Cortex of kidney (tissue), 1 donor: ENCODE results near the gene ADGRD2.

Experiments used
- DNase-seq: peaks from one replicate; lab custom pipeline; 2025; lab: John Stamatoyannopoulos, UW

The ADGRD2 gene

DNA sequence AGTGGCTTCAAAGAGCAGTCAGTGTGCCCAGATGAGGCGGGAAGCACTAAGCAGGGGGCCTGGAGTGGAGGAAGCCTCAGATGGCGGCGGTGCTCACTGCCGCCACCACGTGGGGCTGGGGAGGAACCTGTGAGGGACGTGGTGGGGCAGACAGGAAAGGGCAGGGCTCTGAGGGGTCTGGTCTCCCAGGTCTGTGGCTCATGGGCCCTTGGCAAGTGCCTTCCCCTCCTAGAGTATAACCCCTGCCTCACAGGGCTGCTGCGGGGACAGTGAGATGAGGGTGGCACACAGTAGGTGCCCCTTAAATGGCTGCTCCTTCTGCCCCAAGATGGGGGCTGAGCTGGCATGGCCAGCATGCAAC is 30.4 kb downstream of the ADGRD2 start:
- no peak for DNase-seq

DNA sequence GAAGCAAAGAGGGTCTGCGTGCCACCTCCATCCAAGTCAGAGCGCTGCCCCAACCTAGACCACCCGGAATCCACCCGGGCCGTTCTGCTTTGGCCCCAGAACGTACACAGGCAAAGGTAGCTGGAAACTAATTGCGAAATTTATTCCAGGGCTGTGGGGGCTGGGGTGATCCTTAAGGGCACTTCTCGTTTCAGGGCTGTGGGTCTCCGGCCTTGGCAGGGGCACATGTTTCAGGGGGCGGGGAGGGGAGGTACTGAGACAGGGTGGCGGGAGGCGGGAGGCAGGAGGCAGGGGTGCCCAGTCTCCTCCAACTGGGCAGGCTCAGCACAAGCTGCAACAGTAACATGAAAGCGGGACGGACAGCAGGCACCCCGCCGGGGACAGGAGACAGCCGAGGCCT is 30.9 kb downstream of the ADGRD2 start:
- no peak for DNase-seq

DNA sequence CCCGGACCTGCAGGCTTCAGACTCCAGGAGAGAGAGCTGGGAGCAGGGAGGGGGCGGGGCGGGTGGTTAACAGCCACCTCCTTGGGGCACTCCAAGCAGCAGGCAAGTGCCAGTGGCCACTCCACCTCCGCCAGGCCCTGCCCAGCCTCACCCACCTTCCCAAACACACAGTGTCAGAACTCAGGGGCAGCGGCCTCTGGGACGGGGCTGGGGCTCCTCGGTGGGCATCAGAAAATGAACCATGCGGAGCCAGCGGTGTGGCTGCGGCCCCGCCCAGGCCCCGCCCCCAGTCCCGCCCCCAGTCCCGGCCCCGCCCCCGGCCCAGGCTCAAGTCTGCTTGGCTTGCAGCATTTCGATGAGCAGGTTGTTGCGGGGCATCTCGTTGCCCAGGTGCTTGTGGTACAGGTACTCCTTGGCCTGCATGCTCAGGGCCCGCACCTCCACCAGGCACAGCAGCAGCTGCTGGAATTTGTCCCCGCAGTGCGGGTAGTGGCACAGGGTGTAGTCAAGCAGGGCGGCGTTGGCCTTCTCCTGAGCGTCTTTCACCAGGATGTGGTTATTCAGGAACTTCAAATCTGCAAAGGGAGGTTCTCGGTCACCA is 32.3 kb downstream of the ADGRD2 start:
- no peak for DNase-seq

DNA sequence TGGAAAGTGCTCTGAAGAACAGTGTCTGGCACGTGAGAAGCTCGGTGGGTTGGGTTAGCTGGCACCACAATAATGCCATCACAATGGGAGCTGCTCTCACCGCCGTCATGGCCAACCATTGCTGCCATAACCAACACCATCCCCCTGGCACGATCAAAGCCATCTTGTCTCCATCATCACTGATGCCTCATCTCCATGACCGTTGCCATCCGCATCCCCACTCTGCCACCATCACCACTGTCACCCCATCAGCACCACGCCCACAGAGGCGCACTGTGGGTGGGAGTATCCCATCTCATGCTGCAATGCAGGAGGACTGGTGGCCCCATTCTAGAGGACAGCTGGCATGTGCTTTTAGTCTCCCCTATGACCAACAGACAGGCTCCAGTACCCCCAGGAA is 33.2 kb downstream of the ADGRD2 start:
- DNase-seq: no peak

DNA sequence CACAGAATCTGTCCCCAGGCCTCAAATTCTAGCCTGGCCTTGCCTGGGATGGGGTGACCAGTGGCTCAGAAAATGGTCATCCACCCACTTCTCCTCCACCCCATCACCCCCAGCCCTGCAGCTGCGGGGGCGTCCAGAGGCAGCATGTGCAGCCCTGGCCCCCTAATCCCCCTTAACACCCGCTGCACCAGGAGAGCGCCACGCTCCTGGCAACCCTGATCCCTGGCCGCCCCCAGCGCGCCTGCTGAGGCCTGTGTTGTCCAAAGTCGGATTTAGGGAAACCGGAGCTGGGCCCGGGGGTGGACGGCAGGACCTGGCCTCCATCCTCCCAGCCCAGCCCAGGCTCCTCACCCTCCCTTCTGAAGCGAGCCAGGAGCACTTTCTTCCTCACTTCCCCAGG is 35.0 kb downstream of the ADGRD2 start:
- no peak for DNase-seq

DNA sequence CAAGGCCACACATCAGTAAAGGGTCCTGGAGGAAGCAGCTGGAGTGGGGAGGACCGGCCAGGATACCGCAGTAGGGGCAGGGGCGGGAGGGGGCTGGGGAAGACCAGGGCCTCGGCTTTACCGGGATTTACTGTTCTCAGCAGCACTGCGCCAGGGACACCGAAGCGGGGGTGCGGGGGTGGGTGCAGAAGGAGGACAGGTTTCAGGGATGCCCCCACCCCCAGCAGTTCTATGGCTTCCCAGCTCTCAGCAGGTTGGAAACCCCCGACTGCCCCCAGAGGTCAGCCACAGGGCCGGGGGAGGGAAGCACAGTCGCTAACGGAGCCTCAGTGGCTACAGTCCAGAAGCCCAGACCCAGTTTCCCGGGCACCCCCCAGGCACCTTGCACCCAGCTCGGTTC is 35.7 kb downstream of the ADGRD2 start:
- DNase-seq: no peak

DNA sequence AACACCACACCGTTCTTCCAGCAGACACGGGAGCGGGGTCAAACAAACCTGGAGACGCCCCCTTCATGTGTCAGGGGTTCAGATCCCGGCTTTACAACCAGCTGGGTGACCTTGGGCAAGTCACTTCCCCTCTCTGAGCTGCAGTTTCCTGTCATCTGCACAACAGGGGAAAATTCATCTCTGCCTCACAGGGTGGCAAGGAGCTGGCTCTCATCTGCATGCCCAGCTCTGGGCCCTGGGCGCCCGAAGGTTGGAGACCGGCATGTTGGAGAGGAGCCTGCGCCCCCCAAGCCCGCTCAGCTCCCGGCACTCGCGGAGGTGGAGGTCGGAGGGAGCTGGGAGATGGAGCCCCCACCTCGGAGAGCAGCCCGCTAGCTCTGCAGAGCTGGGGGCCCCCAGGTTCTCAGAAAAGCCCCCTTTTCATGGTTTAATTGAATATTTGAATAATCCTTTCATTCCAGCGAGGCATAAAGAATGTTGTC is 36.6 kb downstream of the ADGRD2 start:
- no peak for DNase-seq

DNA sequence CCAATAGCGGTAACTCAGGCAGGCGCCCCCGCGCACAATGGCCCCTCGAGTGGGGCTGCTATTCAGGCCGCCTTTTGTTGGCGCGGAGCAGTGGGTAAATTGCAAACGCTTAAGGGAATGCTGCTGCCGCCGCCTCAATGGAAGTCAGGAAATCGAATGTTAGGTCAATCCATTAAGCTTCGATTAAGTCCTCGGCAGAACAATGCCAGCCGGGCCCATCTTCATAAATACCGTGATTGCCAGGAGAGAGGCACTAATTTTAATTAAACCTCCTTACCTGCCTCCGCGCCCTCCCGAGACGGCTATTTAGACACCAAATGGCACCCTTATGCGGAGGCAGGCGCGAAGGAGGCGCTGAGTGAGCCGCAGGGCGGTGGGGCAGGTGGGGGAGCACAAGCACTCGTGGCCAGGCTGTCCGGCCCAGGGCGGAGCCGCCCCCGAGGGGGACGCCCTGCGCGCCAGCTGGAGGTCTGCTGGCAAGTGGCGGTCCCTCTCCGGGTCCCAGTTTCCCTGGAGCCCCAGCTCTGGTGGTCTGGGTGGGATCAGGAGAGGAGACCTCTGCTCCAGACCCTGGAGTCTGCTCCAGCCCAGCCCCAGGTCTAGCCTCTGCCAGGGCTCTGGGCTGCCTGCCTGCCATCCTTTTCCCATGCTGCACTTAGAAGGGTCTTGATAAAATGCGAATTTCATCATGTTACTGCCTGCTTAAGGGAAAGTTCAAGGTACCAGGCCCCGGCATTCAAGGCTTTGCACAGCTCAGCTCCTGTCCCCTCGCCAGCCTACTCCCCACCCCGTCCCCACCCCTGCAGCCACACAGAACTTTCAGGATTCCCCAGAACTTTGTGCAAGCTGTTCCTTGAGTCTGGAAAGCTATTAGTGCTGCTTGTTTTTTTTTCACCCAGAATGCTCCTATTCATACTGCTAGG is 37.3 kb downstream of the ADGRD2 start:
- no peak for DNase-seq

DNA sequence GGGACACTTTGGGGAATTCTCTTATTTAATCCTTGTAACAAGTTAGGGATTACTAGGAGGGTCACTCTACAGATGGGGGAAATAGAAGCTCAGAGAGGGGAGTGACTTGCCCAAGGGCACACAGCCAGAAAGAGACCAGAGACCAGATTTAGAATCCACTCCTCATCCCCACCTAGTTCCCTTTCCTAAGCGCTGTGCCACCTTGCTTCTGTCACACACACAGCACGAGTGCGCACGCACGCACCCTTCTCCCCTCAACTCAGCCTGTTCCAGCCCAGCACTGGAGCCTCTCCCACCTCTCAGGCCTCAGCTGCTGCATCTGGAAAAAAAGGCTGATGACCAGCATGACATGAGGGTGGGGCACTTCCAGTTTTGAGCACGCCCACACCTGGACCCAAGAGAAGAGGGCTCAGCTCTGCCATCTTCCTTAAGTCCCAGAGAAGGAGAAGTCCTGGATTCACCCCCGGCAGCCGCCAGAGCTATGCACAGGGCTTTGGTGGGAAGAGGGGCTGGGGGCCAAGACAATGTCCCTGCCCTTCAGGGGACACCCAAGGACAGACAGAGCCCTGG is 38.5 kb downstream of the ADGRD2 start:
- DNase-seq: no peak

DNA sequence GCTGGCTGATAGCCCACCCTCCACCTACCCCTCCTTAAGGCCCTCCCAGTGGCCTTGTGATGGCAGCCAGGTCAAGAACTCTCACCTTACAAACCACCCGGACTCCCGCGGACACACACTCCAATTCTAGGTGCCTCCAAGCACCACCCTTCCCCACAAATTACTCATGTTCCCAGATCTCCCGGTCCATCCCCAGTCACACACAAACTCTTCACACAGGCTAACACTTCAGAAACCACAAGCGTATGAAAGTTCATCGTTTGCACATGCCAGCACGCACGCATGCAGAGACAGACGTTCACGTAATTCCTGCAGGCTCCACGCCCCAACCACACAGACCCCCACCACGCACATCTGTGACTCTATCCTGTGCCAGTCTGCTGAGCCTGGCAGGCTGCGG is 39.0 kb downstream of the ADGRD2 start:
- DNase-seq: no peak

DNA sequence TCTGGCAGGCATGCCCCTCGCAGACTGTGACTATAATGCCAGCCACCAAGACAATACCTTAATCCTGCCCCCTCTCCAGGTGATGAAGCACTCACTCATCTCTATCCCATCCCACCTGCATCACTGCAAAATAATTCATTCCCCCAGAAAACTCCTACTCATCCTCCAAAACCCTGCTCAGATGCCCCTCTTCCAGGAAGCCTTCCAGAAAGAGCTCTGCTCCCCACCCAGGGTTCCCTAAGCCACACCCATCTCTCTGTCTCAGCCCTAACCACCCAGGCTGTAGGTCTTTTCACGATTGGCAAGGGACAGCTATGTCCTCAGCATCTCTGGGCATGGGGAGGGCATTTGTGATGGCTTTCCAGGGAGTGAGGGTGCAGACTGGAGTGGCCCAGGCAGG is 39.8 kb downstream of the ADGRD2 start:
- no peak for DNase-seq

DNA sequence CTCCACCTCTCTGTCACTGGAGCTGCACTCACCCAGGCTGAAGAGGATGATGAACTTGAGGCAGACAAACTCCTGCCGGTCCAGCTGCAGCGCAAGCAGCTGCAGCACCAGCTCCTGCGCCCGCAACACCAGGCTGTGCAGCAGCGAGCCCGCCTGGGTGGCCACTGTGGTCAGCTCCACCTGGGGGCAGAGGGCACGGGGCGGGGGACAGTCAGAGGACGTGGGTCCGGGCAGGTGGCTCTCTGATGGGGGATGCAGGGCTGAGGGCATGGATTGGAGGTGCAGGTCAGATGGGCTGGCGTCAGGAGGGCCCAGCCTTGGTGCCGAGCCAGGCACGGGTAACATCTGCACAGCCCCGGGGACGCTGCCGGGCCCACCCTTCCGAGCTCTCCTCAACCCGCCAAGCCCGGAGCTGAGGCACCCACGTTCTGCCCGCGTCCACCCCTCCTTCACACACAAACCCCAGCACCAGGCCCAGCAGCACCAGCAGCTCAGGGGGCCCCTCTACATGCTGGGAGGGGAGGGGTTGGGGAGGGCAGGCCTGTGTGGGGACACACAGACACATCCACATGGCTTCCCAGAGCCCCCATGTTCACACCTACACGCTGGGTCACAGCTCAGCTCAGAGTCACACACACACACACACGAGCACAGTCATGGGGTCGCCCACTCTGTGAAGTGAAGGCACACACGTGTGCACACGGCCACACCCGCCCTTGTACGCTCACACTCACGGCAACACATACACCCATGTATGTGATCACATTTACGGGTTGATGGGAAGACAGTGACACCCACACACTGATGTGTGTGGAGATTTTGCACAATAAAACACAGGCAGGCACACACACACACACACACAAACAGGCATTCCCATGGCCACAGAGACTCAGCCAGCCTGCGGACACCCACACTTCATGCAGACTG is 41.1 kb downstream of the ADGRD2 start:
- no peak for DNase-seq

DNA sequence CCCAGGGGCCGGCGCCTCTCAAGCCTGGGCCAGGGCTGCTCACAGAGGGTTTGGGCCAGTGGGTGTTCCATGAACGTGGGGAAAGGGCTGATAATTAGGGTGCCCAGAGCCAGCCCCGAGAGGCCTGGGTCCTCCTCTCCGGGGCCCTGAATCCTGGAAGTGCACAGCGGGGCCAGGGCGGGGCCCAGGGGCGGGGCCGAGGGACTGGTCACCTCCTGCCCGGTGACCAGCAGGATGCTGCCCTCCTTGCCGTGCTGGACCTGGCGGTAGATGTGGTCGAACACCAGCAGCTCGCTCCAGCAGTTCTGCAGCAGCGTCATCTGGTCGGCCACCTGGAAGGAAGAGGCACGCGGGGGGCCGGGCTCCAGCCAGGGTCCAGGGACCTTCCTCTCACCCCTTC is 42.6 kb downstream of the ADGRD2 start:
- no peak for DNase-seq

DNA sequence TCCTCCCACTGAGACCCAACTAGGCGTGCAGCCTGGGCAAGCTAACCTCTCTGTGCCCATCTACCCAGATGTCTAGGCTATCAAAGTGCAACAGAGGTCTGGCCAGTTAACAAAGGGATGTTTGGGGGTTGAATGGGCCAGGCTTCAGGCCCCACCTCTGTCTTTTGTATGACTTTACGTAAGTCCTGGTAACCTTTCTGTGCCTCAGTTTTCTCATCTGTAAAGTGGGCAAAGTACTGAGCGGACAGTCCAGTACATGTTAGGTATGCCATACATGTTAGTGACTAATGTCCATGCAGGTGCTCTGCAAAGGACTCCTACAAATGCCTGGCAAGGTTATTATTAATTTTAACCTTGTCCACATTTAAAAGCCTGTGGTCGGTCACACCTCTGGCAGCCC is 43.0 kb downstream of the ADGRD2 start:
- DNase-seq: no peak

DNA sequence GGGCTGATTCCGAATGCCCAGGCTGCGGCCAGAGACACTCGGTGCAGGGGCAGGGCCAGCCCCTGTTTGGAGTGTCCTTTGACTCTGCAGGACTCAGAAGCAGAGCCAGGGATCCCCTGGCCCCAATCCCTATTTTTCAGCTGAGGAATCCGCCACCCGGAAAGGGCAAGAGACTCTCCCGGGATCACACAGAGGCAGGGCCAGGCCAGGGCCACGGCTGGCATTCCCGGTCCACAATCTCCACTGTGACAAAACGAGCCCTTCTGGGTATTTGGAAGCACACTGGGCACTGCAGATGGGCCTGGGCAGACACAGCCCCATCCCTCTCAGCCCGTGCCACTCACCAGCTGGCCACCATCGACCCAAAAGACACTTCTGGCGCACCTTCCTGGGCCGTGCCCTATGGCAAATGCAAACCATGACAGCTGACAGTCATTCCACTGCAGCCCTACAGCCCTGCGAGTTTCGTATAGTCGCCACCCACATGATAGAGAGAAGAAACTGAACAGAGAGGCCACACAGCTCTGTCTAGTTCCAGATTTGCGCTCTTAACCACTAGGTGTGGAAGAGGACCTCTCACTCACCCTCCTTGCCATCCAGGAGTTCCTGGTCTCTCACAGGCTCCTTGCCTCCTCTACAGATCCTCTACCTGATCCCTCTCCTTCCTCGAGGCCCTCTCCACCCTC is 43.7 kb downstream of the ADGRD2 start:
- no peak for DNase-seq

DNA sequence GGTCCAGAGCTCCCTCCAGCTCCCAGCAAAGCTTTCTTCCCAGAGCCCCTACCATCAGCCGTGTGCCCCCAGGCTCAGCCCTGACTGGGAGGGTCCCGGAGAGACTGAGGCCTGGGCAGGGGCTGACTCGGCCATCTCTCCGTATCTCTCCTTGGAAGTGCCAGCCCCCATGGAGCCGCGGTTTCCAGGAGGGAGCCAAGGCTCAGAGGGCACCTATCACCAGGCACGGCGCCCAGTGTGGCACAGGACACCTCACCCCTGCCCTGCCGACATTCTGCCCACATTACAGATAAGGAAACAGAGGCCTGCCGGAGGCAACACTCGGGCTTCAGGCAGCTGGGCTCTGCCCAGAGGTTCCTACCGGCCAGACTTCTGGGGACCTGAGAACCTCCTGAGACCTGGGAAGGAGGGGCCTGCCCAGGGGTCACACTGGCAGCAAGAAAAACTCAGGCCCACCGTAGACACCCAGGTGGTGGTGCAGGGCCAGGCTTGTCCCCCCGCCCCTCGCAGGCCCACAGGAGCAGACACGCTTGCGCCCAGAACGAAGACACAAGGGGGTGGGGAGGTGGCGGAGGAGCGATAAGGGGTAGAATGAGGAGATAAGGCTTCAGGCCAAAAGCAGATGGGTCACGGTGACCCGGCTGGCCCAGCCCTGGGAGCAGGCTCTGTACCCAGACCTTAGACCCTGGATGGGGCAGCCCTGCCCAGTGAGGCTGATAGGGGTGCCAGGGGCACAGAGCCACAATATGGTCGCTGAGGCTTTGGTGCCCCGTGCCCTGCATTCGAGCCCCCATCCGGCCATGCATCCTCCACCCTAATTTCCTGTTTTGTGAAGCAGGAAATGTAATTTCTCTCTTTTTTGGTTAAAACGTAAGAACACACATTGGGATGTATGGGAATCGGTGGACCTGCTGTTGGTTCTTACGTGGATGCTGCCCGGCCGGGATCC is 45.1 kb downstream of the ADGRD2 start:
- no peak for DNase-seq

DNA sequence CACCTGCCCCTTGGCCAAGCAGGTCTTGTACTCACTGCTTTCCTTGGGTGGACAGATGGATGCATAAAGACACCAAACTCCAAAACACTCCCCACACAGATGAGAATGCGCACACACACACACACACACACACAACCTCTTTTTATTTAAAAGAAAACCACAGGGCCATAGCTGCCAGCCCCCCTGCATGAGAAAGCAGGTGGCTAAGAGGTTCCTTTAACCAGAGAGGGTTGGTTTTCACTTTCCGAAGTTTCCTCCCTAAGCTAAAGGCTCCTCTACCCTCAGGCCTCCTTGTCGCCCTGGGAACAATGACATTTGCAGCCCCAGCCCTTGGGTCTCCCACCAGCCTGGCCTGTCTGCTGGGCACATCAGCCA is 45.8 kb downstream of the ADGRD2 start:
- no peak for DNase-seq

DNA sequence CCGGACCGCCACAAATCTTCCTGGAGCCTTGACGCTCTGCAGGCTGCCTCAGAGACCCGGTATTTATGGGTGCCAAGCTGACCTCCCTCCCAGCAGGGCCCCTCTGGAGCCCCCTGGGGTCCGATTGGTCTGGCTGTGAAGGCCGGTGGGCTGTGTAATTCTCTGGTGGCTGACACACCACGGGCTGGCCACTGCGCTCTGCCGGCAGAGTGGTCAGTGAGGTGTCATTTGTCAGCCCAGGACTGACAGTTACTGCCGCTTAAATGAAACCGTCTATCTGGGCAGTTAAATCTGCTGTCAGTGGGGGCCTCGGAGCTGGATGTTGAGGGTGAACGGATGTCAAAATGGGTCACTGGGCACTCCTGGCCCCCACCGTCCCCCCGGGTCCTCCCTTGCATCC is 46.2 kb downstream of the ADGRD2 start:
- DNase-seq: no peak

DNA sequence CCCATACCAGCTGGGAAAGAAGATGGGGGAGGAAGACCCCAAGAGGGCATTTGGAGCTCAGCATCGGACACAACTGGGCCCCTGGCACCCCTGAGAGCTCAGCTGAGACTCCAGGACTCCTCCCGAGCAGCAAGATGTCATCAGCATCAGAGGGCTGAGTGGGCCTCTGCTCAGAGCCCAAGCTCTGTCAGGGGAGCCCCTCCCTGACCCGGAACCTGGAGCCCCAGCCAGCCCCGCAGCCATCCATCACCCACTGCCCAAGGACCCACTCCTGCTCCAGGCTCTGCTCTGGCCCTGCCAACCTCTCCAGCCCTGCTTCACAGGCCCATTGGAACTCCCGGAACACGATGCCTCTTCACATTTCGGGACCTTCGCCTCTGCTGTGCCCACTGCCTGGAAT is 47.2 kb downstream of the ADGRD2 start:
- DNase-seq: no peak

DNA sequence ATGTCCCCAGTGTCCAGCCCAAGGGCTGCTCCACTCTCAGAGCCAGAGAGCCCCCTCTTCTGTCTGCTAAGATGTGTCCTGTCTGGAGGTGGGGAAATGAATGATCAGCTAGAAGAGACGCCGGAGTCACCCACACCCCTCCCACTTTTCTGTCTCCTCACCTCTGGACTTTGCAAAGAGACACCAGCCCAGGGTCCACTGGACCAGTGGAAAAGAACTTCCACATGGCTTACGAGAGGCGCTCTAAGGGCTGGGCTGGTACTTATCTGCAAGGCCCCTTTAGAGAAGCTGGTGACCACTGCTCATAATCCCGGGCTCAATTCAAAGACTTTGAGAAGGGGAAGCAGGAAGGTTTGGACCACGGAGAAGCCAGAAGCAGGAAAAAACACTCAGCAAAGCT is 47.8 kb downstream of the ADGRD2 start:
- no peak for DNase-seq
